ENCODE results near the gene AGRN.
"Not testable (repeated sequence)": the region's sequence is repeated elsewhere in the genome, so short reads cannot be mapped to it uniquely, and the experiment has no call there.

The AGRN gene

GRCh38 chr1:1067284-1067859 lies 47.5 kb downstream of the AGRN start:
- DNase-seq (ENCODE audit: low spot score) = no peak

DNA sequence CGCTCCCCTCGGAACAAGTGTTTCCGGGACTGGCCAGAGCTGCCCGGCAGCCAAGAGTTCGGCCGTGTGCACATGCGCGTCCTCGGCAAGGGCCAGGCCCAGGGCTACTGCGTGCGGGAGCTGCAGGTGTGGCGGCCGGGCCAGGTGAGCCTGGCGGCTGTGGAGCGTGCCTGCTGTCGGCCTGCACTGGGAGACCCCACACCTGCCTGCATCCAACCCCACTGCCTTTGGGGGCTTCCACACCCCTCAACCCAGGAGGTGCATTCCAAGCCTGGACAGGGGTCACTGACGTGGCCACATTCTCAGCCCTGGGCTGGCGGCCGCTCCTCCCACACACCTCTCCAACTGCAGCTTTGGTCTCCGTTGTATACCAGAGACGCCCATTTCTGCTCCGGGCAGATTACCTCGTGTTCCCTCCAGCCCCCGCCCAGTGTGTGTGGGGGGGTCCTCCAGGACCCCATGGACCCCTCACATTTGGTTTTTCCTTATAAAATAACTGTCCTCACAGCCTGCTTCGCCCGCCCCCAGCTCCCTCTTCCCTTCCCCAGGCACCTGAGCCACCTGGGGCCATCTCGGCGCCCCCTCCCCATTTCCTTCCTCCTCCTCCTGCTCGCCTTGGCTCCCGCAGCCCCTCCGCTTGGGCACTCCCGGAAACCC lies 48.1 kb downstream of the AGRN start:
- no peak for DNase-seq (ENCODE audit: low spot score)

DNA sequence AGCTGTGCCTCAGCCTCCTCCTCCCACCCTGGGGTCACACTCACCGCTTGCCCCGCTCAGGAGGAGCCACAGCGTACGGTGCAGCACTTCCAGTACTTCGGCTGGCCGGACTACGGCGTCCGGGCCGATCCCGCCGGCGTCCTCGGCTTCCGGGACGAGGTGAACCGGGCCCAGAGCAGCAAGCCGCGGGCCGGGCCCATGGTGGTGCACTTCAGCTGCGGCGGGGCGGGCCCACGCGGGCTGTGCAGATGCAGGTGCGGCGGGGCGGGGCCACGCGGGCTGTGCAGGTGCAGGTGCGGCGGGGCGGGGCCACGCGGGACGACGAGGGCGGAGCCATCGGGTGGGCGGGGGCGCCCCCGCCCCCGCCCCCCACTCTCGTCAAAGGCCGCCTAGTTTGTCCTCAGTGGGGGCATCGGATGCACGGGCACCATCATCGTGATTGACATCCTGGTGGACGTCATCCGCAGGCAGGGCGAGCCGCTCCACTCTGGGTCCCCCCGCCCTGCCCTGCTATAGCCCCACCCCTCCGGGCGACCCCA lies 48.7 kb downstream of the AGRN start:
- DNase-seq (ENCODE audit: low spot score) = no peak

- peak; percentile 92 for DNase-seq (ENCODE audit: low spot score)
Measured at GRCh38 chr1:1069056-1069710, 49.3 kb downstream of the AGRN start.

DNA sequence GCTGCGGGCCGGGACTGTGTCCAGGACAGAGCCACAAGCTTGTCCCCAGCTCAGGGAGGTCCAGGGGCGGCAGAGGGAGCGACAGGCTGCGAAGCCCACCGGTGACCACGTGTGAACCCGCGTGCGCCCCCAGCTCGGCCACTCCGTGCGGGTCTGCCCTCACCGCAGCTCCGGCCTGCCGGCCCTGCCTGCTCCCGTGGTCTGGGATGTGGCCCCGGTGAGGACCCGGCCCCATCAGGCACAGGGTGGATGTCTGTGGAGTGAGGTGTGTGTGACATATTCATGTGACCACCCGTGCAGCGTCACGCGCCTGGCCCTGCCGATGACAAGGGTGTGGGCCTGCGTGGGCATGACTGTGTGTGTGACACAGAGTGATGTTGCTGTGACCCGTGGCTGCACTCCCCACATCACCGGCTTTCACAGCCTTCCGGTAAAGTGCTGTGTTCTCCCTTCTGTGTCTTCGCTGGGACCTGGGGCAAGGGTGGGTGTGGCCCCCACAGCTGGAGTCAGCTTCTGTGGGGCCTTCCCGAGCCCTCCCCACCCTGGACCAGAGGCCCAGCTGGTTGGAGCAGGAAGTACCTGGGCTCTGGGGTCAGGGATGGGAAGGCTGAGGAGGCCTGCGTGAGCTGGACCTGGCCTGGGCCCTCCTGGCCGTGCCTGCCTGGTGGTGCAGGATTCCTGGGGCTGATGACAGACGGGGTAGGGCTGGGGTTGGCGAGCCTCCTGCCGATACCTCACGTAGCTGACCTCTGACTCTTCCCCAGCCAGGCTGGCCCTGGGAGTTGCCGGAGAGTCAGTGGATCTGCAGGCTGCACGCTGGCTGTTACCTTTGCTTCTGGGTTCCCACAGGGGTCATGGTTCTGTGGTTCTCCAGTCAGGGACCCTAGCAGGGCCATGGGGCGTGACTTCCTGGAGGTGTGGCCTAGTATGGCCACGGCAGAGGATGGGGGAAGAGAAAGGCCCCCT lies 50.1 kb downstream of the AGRN start:
- DNase-seq (ENCODE audit: low spot score) = peak; percentile 61

- no peak for DNase-seq (ENCODE audit: low spot score)
Measured at GRCh38 chr1:1071486-1072298, 51.8 kb downstream of the AGRN start.

- no peak for DNase-seq (ENCODE audit: low spot score)
Measured at GRCh38 chr1:1072299-1072848, 52.5 kb downstream of the AGRN start.

- no peak for DNase-seq (ENCODE audit: low spot score)
Measured at GRCh38 chr1:1072849-1073742, 53.2 kb downstream of the AGRN start.

DNA sequence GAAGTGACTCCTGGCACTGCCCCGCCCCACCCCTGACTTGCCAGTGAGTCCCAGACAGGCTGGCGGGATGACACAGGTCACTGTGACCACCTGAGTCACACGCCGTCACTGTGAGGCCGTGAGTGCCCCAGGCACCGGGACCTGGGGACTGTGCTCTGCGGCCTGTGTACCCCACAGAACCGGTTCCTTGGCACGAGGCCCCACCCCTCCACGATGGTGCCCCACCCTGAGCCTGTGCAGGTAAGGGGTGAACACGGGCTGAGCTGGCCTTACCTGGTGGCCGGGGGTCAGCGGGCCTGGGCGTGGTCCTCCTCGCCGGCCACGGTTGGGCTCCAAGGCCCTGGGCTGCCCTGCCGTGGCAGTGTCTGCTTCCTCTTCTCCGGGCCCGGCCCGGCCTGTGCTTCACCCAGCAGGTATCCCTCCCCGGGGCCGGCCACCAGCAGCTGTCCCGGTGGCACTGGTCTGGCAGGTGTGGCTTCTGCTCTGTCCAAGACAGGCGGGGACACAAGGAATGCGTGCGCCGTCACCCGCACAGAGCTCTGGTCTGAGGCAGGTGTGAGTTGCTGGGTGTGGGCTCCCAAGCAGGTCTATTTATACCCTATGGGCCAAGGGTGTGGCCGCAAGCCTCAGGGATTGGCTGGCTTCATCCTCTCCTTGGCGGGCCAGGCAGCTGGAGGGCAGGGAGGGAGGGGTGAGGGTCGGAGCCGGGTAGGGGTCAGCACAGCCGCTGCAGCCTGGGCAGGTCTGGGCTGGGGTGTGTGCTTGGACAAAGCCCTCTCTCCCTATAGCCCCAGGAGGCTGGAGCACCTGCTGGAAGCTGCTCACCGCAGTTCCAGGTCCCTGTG lies 54.0 kb downstream of the AGRN start, which contains the start of gene RNF223:
RNF223 (minus strand) TSS at position 564 of the 845 bp plus-strand sequence. CDS start 1,740 bp downstream, outside the sequence.
- no peak for DNase-seq (ENCODE audit: low spot score)

- no peak for DNase-seq (ENCODE audit: low spot score)
Measured at GRCh38 chr1:1074631-1075147, 54.8 kb downstream of the AGRN start.

DNA sequence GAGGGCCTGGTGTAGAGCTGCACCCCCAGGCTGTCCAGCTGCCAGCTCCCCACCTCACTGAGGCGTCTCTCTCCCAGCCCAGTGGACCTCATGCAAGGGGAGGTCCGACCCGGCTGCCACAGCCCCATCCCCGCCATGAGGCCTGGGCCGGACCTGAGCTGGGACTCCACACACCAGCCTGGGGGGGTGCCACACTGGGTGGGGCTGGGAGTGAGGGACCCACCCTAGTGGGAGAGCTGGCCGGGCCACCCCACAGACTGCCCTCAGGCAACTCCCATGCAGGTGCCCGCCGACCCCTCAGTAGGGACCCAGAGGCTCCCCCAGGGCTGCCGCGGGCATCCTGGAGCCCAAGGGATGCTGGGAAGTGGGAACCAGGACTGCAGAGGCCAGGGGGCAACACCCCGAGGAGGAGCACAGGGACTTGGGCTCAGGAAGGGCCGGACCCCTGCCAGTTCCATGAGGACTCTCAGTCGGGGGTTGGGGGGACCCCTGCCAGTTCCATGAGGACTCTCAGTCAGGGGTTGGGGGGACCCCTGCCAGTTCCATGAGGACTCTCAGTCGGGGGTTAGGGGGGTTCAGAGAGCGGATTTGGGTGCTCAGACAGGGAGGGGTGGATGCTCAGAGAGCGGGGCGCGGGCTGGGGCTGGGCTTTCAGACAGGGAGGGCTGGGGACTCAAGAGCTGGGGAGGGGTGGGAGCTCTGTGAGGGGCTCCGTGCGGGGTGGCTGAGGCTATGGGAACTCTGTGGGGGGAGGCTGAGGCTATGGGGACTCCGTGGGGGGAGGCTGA lies 55.4 kb downstream of the AGRN start:
- no peak for DNase-seq (ENCODE audit: low spot score)

GRCh38 chr1:1077396-1077795 lies 57.5 kb downstream of the AGRN start:
- not testable (repeated sequence) for DNase-seq (ENCODE audit: low spot score)

GRCh38 chr1:1079408-1080121 lies 59.6 kb downstream of the AGRN start:
- DNase-seq (ENCODE audit: low spot score) = peak; percentile 90

DNA sequence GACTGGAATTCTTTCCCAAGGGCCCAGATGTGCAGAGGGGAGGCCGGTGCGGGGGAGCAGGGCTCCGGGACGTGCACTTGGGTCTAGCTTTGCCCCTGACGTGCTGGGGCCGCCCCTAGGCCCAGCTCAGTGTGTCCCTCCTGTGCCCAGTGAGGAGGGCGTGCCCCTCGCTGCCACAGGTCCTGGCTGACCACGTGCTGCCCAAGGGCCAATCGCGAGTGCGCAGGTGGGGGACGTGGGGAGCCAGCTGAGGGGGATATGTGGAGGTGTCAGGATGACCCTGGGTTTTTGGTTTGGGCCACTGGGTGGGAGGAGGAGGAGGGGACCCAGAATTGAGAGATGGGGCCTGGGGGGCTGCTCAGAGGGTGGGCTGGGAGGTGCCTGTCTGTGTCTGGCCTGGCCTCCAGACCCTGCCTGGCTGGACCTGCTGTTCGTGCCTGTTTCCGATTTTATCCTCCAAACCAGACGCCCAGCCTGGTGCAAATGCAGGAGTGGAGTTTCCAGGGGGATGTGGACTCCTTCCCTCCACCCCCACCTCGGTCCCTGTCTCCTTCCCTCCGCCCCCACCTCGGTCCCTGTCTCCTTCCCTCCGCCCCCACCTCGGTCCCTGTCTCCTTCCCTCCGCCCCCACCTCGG lies 60.3 kb downstream of the AGRN start:
- DNase-seq (ENCODE audit: low spot score) = peak; percentile 77

GRCh38 chr1:1080951-1081310 lies 61.0 kb downstream of the AGRN start:
- no peak for DNase-seq (ENCODE audit: low spot score)

All from AG08396 (cell line).